ENCODE results near the gene TEX36.

GRCh38 chr10:125620401-125620800 lies 62.6 kb downstream of the TEX36 start:
- TF ChIP-seq CTCF (conservative IDR thresholded peaks at IDR 0.05 in 1 of 2, IDR thresholded peaks at IDR 0.05 in 1 of 2; ENCODE audit: low read depth in 1 of 2, low read length in 2 of 2) (no peak), EZH2 (IDR thresholded peaks at IDR 0.05; ENCODE audit: low read length, missing control alignments) (no peak)
